ENCODE data around the gene GPR141.

DNA sequence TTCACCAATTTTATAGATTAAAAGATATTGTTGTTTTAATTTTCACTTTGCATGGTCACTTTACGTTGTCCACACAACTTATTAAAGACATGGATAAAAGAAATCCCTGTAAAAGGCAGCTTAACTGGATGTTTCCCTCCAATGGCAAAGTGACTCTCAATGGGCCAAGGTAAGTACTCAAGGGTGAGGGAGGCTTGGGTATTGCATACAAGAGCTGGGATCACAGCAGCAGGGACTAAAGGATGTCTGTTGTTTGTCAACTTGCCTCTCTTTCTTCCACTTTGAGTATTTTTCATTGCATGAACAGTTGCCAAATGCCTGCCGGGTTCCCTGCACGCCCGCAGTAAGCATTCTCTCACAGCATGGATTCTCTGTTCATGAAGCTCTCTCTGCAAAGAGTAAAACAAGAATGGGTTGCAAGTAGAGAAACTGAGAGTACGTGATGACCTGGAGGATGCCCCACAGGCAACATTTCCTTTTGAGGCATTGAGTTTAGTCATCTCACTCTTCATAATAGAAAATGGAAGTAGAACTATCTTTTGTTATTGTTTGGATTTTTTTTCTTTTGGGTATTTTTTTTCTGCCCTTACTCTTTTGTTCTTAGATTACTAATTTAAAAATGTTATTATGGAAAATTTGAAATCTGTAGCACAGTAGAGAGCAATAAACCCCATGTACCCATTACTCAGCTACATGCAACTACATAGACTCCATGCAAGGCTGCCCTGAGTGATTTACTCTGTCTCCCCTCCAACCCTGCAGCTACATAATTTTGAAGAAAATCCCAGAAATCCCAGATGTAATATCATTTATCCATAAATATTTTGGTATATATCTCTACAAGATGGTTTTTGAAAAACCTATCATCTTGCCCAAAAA, 26.3 kb downstream of the GPR141 start:
- TF ChIP-seq, protein P1, sequence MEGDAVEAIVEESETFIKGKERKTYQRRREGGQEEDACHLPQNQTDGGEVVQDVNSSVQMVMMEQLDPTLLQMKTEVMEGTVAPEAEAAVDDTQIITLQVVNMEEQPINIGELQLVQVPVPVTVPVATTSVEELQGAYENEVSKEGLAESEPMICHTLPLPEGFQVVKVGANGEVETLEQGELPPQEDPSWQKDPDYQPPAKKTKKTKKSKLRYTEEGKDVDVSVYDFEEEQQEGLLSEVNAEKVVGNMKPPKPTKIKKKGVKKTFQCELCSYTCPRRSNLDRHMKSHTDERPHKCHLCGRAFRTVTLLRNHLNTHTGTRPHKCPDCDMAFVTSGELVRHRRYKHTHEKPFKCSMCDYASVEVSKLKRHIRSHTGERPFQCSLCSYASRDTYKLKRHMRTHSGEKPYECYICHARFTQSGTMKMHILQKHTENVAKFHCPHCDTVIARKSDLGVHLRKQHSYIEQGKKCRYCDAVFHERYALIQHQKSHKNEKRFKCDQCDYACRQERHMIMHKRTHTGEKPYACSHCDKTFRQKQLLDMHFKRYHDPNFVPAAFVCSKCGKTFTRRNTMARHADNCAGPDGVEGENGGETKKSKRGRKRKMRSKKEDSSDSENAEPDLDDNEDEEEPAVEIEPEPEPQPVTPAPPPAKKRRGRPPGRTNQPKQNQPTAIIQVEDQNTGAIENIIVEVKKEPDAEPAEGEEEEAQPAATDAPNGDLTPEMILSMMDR (conservative IDR thresholded peaks at IDR 0.05; ENCODE audit: low read length) = no peak
- TF ChIP-seq EZH2phosphoT487 (IDR thresholded peaks at IDR 0.05; ENCODE audit: borderline replicate concordance, low read depth, low read length) = no peak
